HL-60 (cell line): ENCODE measurements around the gene CELF2.

ENCODE experiments used
- DNase-seq, 2 experiments: peaks; one replicate each; pipeline ENCODE4 v3.0.0-alpha.2; 2010 to 2020; ENCODE audit warnings: low read depth in 1 of 2, low spot score in 1 of 2
- H3K27ac ChIP-seq: fragments of 250-450 bp; sonication (Bioruptor Pico); replicated peaks from 2 replicates; pipeline ENCODE4 v1.5.1; 2020; ENCODE audit warnings: mild to moderate bottlenecking, moderate library complexity
- H3K27me3 ChIP-seq: fragments of 250-450 bp; sonication (Bioruptor Pico); 2 replicates; pipeline ENCODE4 v1.5.1; 2021; ENCODE audit warnings: mild to moderate bottlenecking, moderate library complexity; ENCODE audit not compliant: insufficient read depth, poor library complexity, severe bottlenecking
- H3K4me3 ChIP-seq: replicated peaks from 2 replicates; pipeline ENCODE4 v1.5.1; 2011; ENCODE audit warnings: mild to moderate bottlenecking, control low read depth, low read length; ENCODE audit not compliant: insufficient read depth
- CTCF ChIP-seq: IDR thresholded peaks from one replicate; pipeline ENCODE4 v1.5.1; 2011; ENCODE audit warnings: low read length, control low read depth, inconsistent platforms; ENCODE audit not compliant: insufficient read depth
- GABPA ChIP-seq: IDR thresholded peaks from 2 replicates; pipeline ENCODE4 v1.6.1; 2012; ENCODE audit warnings: low read depth
- POLR2AphosphoS5 ChIP-seq: IDR thresholded peaks from 2 replicates; pipeline ENCODE4 v1.6.1; 2012; ENCODE audit warnings: low read depth
- REST ChIP-seq: IDR thresholded peaks from 2 replicates; pipeline ENCODE4 v1.6.1; 2012; ENCODE audit warnings: low read depth; ENCODE audit not compliant: insufficient replicate concordance
- SPI1 ChIP-seq: IDR thresholded peaks from 2 replicates; pipeline ENCODE4 v1.6.1; 2012; ENCODE audit warnings: low read depth, mild to moderate bottlenecking, borderline replicate concordance

Gene CELF2

GRCh38 chr10:11270135-11270857 is 252.6 kb downstream of the CELF2 start:
- peak in 1 of 2 experiments; percentile 63 for DNase-seq
- Histone ChIP-seq H3K27ac (no peak overlapping the region), H3K27me3 (no peaks in the 10 kb centered on the region), H3K4me3 (no peak overlapping the region)
- TF ChIP-seq POLR2AphosphoS5 (0 out of 2 replicates have a peak, but pooled peaks have one; percentile 41), GABPA (no peak), REST (no peak), SPI1 (no peak), CTCF (peak; percentile 45)

- TF ChIP-seq GABPA (no peak), POLR2AphosphoS5 (no peak), SPI1 (no peak), CTCF (no peak), REST (no peak)
- no peak overlapping the region for H3K27ac ChIP-seq
- no peak for DNase-seq
- H3K27me3 ChIP-seq, result no peaks in the 10 kb centered on the region
- H3K4me3 ChIP-seq, result no peak overlapping the region
Measured at GRCh38 chr10:11270858-11271179, 253.1 kb downstream of the CELF2 start.

- DNase-seq, result peak in 1 of 2 experiments; percentile 29
- no peak overlapping the region for H3K27ac ChIP-seq
Measured at GRCh38 chr10:11272915-11273389, 255.3 kb downstream of the CELF2 start.

More at GRCh38 chr10:11272915-11273389, 255.3 kb downstream of the CELF2 start:
- Histone ChIP-seq H3K4me3 (no peak overlapping the region), H3K27me3 (no peaks in the 10 kb centered on the region)
- TF ChIP-seq CTCF (no peak), GABPA (no peak), SPI1 (peak; percentile 55; the same call in 1 of the 2 replicates), REST (no peak), POLR2AphosphoS5 (no peak)
